ENCODE measurements around the gene PSD2. TPM values are rescaled to one million over a fixed set of nuclear protein-coding genes. Genes with fewer than 3 reads are reported as not detected.

PSD2 gene
- total RNA-seq, 1 experiment from 2014 or later = 0.22 TPM

DNA sequence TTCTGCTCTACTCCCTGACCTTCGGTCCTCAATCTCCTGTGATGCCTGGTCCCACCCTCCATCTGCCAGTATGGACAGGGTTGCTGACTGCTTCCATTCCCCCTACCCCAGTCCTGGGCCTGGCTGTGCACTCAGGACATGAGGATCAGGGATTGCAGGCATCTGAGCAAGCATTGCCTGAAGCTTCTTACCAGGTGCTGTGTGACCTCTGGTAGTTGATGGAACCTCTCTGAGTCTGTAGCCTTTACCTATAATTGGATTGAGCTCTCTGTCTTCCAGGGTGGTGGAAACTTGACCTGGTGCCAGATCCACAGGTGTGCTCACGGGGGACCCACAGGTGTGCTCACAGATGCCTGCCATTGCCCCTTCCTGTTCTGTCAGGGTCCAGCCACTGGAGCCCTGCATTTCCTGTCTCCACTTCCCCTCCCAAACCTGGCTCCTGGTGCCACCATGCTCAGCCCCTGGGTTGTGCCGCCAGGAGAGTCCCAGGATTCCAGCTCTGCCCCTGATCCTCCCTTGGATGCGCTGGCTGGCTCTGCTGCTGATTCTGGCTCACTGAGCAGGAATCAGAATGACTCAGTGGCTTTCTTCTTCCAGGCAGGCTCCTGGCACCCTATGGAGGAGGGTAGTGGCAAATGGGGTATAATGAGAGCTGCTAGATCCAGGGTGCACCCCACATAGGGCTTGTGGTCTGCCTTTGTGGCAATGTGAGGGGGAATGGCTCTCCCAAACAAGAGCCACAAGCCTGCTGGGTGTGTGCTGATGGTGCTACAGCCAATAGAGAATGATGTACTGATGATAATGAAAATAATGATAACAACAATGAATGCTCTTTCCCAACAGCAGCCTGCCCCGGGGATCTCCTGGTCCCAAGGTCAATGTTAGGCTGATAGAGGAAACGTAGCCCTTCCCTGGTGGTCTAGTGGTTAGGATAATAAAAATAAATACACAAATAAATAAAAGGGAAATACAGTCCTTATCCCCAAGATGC is 35.2 kb upstream of the PSD2 start:
- Mint-ChIP-seq H3K4me3 (no peak overlapping the region), H3K4me1 (peaks cover 51 to 60% of the 10 kb centered on the region in 2 experiments), H3K9me3 (no peaks in the 10 kb centered on the region; a peak in 3 of 5 replicates), H3K27me3 (ENCODE audit: low read depth) (peaks cover 94% of the 10 kb centered on the region), H3K27ac (peak overlapping the region in 1 of 3 experiments; percentile 85; a peak in 2 of 7 replicates), H3K36me3 (ENCODE audit: insufficient read depth in 1 of 3, low read depth in 3 of 3) (no peaks in the 10 kb centered on the region; a peak in 1 of 7 replicates)
- Histone ChIP-seq H3K14ac (ENCODE audit: insufficient read depth, low read length) (no peak overlapping the region), H2BK5ac (ENCODE audit: insufficient read length, low read length) (no peak overlapping the region), H2BK20ac (ENCODE audit: low read depth, low read length, poor library complexity, severe bottlenecking) (no peak overlapping the region), H2BK120ac (ENCODE audit: low read depth, low read length, poor library complexity, severe bottlenecking) (no peak overlapping the region), H3T11ph (ENCODE audit: low read length) (no peak overlapping the region), H3K18ac (ENCODE audit: insufficient read length, low read depth, low read length) (no peak overlapping the region), H3K9me3 (ENCODE audit: control insufficient read depth, low read depth, low read length) (no peaks in the 10 kb centered on the region), H4K5ac (ENCODE audit: insufficient read length, low read depth, low read length) (no peak overlapping the region), H2BK15ac (ENCODE audit: low read depth, low read length) (no peak overlapping the region), H4K8ac (replicated peaks; ENCODE audit: insufficient read length, low read depth, low read length) (no peak overlapping the region), H4K91ac (ENCODE audit: insufficient read length, low read depth, low read length) (no peak overlapping the region), H3K9ac (ENCODE audit: extremely low read depth, insufficient read length, low read length) (no peak overlapping the region), H3K4me1 (ENCODE audit: insufficient read depth, low read length) (peaks cover 3% of the 10 kb centered on the region; the same call in 1 of the 2 replicates), H4K20me1 (ENCODE audit: control insufficient read depth, insufficient read depth, insufficient read length) (no peaks in the 10 kb centered on the region), H3K27me3 (ENCODE audit: insufficient read depth, low read length) (peaks cover 14% of the 10 kb centered on the region; the same call in 1 of the 2 replicates), H3K79me2 (ENCODE audit: insufficient read depth, low read length) (no peaks in the 10 kb centered on the region), H2AK5ac (ENCODE audit: insufficient read length, low read length) (no peak overlapping the region), H3K4ac (ENCODE audit: low read depth, low read length) (no peak overlapping the region), H3K23me2 (ENCODE audit: insufficient read length, low read depth, low read length, poor library complexity, severe bottlenecking) (peaks cover 10% of the 10 kb centered on the region), H3K56ac (ENCODE audit: insufficient read length, low read depth, low read length) (no peak overlapping the region), H3K79me1 (ENCODE audit: insufficient read depth, low read depth, low read length, poor library complexity, severe bottlenecking) (no peaks in the 10 kb centered on the region), H3K27ac (ENCODE audit: insufficient read length, low read depth, low read length) (no peak overlapping the region), H3K23ac (ENCODE audit: insufficient read length, low read depth, low read length) (no peak overlapping the region), H2BK12ac (ENCODE audit: insufficient read length, low read depth, low read length) (no peak overlapping the region), H3K4me2 (ENCODE audit: insufficient read depth, insufficient read length, low read length) (no peak overlapping the region), H2AFZ (ENCODE audit: low read length) (no peak overlapping the region)
- no peak for TF ChIP-seq CTCF (conservative IDR thresholded peaks at IDR 0.05)
- no CpG with 5 or more reads among the region's 6 CpGs for WGBS (ENCODE audit: extremely low coverage, insufficient read length, low lambda C conversion rate)
- no peak for DNase-seq

Measured in H9 (cell line).